HCT116 (cell line): ENCODE data around the gene GUCY2D. TPM values are rescaled to one million over a fixed set of nuclear protein-coding genes. Genes with fewer than 3 reads are reported as not detected.

Source experiments
- ATAC-seq: fragments of 200-7000 bp; cut with Tn5 transposase; 2 replicates; pipeline ENCODE4 v1.9.1; 2020; ENCODE audit warnings: mild to moderate bottlenecking, moderate library complexity
- BruUV-seq: library from RNA; stranded (reverse); fragments of 400-500 nt; replicated peaks from 2 replicates; lab custom pipeline; 2021; lab: Mats Ljungman, UMichigan
- CTCF ChIA-PET: fragments of 300-600 bp; sonication (Branson Sonifier 250); formaldehyde crosslinking; loops from one replicate; lab custom pipeline; 2021; ENCODE audit warnings: antibody characterized with exemption; lab: Charles Lee
- POLR2A ChIA-PET: fragments of 300-600, 350-600 bp; sonication (Branson Sonifier 250); formaldehyde crosslinking; loops from one replicate; lab custom pipeline; 2021; ENCODE audit warnings: antibody characterized with exemption; lab: Charles Lee
- RAD21 ChIA-PET, 2 experiments: fragments of 300-600 bp; sonication (Branson Sonifier 250); formaldehyde crosslinking; loops; one replicate each; lab custom pipeline; 2023; ENCODE audit warnings: low total read pairs in 2 of 2; ENCODE audit not compliant: uncharacterized antibody in 2 of 2, unreplicated experiment in 2 of 2, low non-redundant PET in 1 of 2; lab: Charles Lee
- DNase-seq: peaks from one replicate; pipeline ENCODE4 v3.0.0-alpha.2; 2010; ENCODE audit warnings: low read depth, low spot score
- H2AFZ ChIP-seq: fragments of 200-600 bp; shearing (Covaris generic), sonication (generic); 2 replicates; pipeline ENCODE4 v1.6.1; 2017; ENCODE audit warnings: low read depth, mixed run types, mixed read lengths, antibody characterized with exemption, low read length; ENCODE audit not compliant: poor library complexity, severe bottlenecking
- H3K27ac ChIP-seq: 2 replicates; pipeline ENCODE4 v1.5.1; 2012; ENCODE audit warnings: low read depth, low read length
- H3K27me3 ChIP-seq: fragments of 200-600 bp; sonication (generic); 2 replicates; pipeline ENCODE4 v1.6.1; 2016; ENCODE audit warnings: mixed run types, low read length, mixed read lengths; ENCODE audit not compliant: insufficient read depth
- H3K36me3 ChIP-seq, 2 experiments: fragments of 200-500 bp in 1 of 2; fragments of 200-600 bp in 1 of 2; sonication (Bioruptor generic) in 1 of 2; sonication (generic) in 1 of 2; 2 replicates each; pipeline versions ENCODE4 v1.5.1 to v1.6.1; 2014 to 2016; ENCODE audit warnings: low read length in 2 of 2, inconsistent platforms in 1 of 2, mixed read lengths in 1 of 2, mixed run types in 1 of 2; ENCODE audit not compliant: insufficient read depth in 2 of 2, control insufficient read depth in 1 of 2
- H3K4me1 ChIP-seq, 2 experiments: fragments of 200-600 bp in 1 of 2; sonication (generic) in 1 of 2; 2 replicates each; pipeline versions ENCODE4 v1.5.1 to v1.6.1; 2012 to 2017; ENCODE audit warnings: low read length in 2 of 2, inconsistent platforms in 1 of 2, mild to moderate bottlenecking in 1 of 2, mixed read lengths in 1 of 2, mixed run types in 1 of 2, moderate library complexity in 1 of 2; ENCODE audit not compliant: insufficient read depth in 2 of 2, control insufficient read depth in 1 of 2
- H3K4me2 ChIP-seq: fragments of 200-600 bp; sonication (generic); 2 replicates; pipeline ENCODE4 v1.6.1; 2017; ENCODE audit warnings: mixed run types, low read length, mixed read lengths
- H3K4me3 ChIP-seq, 2 experiments: fragments of 200-600 bp in 1 of 2; sonication (generic) in 1 of 2; replicated peaks in 1 of 2; 2 replicates each; pipeline ENCODE4 v1.5.1; 2011 to 2016; ENCODE audit warnings: low read length in 2 of 2, control low read depth in 1 of 2, low read depth in 1 of 2, mild to moderate bottlenecking in 1 of 2, mixed read lengths in 1 of 2, mixed run types in 1 of 2
- H3K79me2 ChIP-seq: fragments of 200-600 bp; sonication (generic); 2 replicates; pipeline ENCODE4 v1.6.1; 2017; ENCODE audit warnings: mild to moderate bottlenecking, mixed run types, low read length, moderate library complexity, mixed read lengths; ENCODE audit not compliant: insufficient read depth
- H3K9ac ChIP-seq: fragments of 200-600 bp; sonication (generic); 2 replicates; pipeline ENCODE4 v1.6.1; 2016; ENCODE audit warnings: low read length, mixed read lengths
- H3K9me2 ChIP-seq: fragments of 200-600 bp; sonication (generic), shearing (Covaris generic); 2 replicates; pipeline ENCODE4 v1.6.1; 2017; ENCODE audit warnings: mixed run types, mild to moderate bottlenecking, moderate library complexity; ENCODE audit not compliant: insufficient read depth
- H3K9me3 ChIP-seq, 2 experiments: fragments of 200-500 bp in 1 of 2; fragments of 200-600 bp in 1 of 2; sonication (Bioruptor generic) in 1 of 2; sonication (generic) in 1 of 2; 2 replicates each; pipeline ENCODE4 v1.6.1; 2014 to 2017; ENCODE audit warnings: low read length in 2 of 2, mixed read lengths in 2 of 2, inconsistent platforms in 1 of 2, low read depth in 1 of 2, mild to moderate bottlenecking in 1 of 2, mixed run types in 1 of 2, moderate library complexity in 1 of 2; ENCODE audit not compliant: control insufficient read depth in 1 of 2, insufficient read depth in 1 of 2
- H4K20me1 ChIP-seq: fragments of 200-600 bp; sonication (generic), shearing (Covaris generic); 2 replicates; pipeline ENCODE4 v1.6.1; 2017; ENCODE audit warnings: mixed run types, mild to moderate bottlenecking, moderate library complexity; ENCODE audit not compliant: insufficient read depth
- CEBPB ChIP-seq: IDR thresholded peaks from 2 replicates; pipeline ENCODE4 v1.6.1; 2012; ENCODE audit warnings: low read depth
- CTCF ChIP-seq, 3 experiments: fragments of 200-600 bp in 1 of 3; sonication (generic) in 1 of 3; IDR thresholded peaks in 2 of 3; conservative IDR thresholded peaks in 1 of 3; 2 replicates each; pipeline ENCODE4 v1.5.1; 2012 to 2017; ENCODE audit warnings: low read depth in 2 of 3, low read length in 2 of 3, antibody characterized with exemption in 1 of 3, borderline replicate concordance in 1 of 3, control low read depth in 1 of 3, mild to moderate bottlenecking in 1 of 3, mixed read lengths in 1 of 3, mixed run types in 1 of 3, moderate library complexity in 1 of 3; ENCODE audit not compliant: insufficient read depth in 1 of 3
- EGR1 ChIP-seq: IDR thresholded peaks from 2 replicates; pipeline ENCODE4 v1.6.1; 2012; ENCODE audit warnings: low read depth
- EZH2 ChIP-seq: fragments of 200-600 bp; sonication (generic); IDR thresholded peaks from 2 replicates; pipeline ENCODE4 v1.6.1; 2017; ENCODE audit warnings: antibody characterized with exemption, mixed run types
- POLR2AphosphoS5 ChIP-seq: IDR thresholded peaks from 2 replicates; pipeline ENCODE4 v1.6.1; 2011; ENCODE audit warnings: mild to moderate bottlenecking, low read depth, low read length, moderate library complexity
- RAD21 ChIP-seq: IDR thresholded peaks from 2 replicates; pipeline ENCODE4 v1.6.1; 2012; ENCODE audit warnings: low read depth, mild to moderate bottlenecking
- SRF ChIP-seq: IDR thresholded peaks from 2 replicates; pipeline ENCODE4 v1.6.1; 2012; ENCODE audit warnings: low read depth
- TCF7L2 ChIP-seq: IDR thresholded peaks from 2 replicates; pipeline ENCODE4 v1.7.0; 2011; ENCODE audit warnings: borderline replicate concordance, inconsistent platforms; ENCODE audit not compliant: insufficient read depth, insufficient read length; ENCODE audit errors: extremely low read depth
- ZNF274 ChIP-seq: fragments of 200-500 bp; sonication (Bioruptor generic); IDR thresholded peaks from 2 replicates; pipeline ENCODE4 v1.6.1; 2014; ENCODE audit warnings: mild to moderate bottlenecking, low read depth, low read length, inconsistent platforms
- intact Hi-C: fragments of 100-400 bp; cut with micrococcal nuclease; formaldehyde crosslinking; loops from 2 replicates; pipeline ENCODE4 v1.10.0; 2022
- total RNA-seq: library from RNA; stranded (reverse); gene quantifications from one replicate; pipeline ENCODE4 v1.2.1, GENCODE V29; 2021; ENCODE audit not compliant: unreplicated experiment

Gene GUCY2D
- total RNA-seq, 1 experiment from 2014 or later = 1.4 TPM

GRCh38 chr17:7982666-7983065 is 19.7 kb upstream of the GUCY2D start:
- Histone ChIP-seq H3K4me3 (no peak overlapping the region), H3K9me3 (no peaks in the 10 kb centered on the region), H3K79me2 (no peaks in the 10 kb centered on the region), H3K9ac (no peak overlapping the region), H3K4me1 (no peaks in the 10 kb centered on the region), H3K27me3 (no peaks in the 10 kb centered on the region), H2AFZ (no peak overlapping the region), H3K27ac (no peak overlapping the region), H4K20me1 (no peaks in the 10 kb centered on the region), H3K9me2 (no peaks in the 10 kb centered on the region), H3K4me2 (no peak overlapping the region), H3K36me3 (no peaks in the 10 kb centered on the region)
- ATAC-seq (peak; percentile 40), DNase-seq (no peak)
- ChIA-PET POLR2A (interaction anchor here (1.1 kb wide), 1 partner anchor 51 kb away, joined by 3 read pairs; the partner anchor contains the start of genes CNTROB and TRAPPC1), CTCF (interaction anchor here (0.6 to 2.8 kb wide), 6 partner anchors 10 to 350 kb away, joined by 3 to 12 read pairs (median 5); partner anchors contain the start of gene CNTROB), RAD21 (no interaction called here)
- BruUV-seq = no TSS peak
- intact Hi-C loops = no loop called here
- TF ChIP-seq TCF7L2 (no peak), RAD21 (peak; percentile 59), EZH2 (no peak), POLR2AphosphoS5 (no peak), CEBPB (no peak), ZNF274 (no peak), CTCF (IDR thresholded peaks at IDR 0.05 in 2 of 3, conservative IDR thresholded peaks at IDR 0.05 in 1 of 3; ENCODE audit: borderline replicate concordance in 1 of 3, insufficient read depth in 1 of 3, low read depth in 2 of 3, low read length in 2 of 3) (peak in 1 of 3 experiments; percentile 33; a peak in 1 of 6 replicates), EGR1 (no peak), SRF (no peak)
